Cardiac ventricle fibroblast (primary cell): Measurements from ENCODE around the gene OTOS. TPM values are rescaled to one million over a fixed set of nuclear protein-coding genes. Genes with fewer than 3 reads are reported as not detected.

Source experiments
- total RNA-seq: library from RNA; depleted of rRNA; stranded (reverse); fragments of >200 nt; gene quantifications from 2 replicates; pipeline ENCODE4 v1.2.3, GENCODE V29; 2015

The OTOS gene
- total RNA-seq: not detected in 2 replicates

DNA sequence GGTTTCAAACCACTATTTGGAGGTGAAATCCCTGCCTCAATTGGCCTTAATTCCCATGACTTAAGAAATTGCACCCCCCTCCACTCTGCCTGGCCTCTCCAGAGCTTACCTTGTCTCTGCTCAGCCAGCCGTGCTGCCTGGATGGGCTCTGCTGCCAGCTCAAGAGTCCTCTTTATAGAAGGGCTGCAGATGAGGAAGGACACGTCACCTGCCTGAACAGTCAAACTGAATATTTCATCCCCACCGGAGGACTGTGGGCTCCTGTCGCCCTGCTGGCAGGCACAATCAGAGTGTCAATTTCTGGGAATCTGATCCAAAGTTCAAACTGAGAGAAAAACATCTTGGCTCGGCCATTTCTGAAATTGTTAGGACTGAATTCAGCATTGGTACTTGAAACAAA lies at the start of gene OTOS:
OTOS (minus strand) TSS at position 148 of the 400 bp plus-strand sequence. CDS start 332 bp downstream, outside the sequence.

DNA sequence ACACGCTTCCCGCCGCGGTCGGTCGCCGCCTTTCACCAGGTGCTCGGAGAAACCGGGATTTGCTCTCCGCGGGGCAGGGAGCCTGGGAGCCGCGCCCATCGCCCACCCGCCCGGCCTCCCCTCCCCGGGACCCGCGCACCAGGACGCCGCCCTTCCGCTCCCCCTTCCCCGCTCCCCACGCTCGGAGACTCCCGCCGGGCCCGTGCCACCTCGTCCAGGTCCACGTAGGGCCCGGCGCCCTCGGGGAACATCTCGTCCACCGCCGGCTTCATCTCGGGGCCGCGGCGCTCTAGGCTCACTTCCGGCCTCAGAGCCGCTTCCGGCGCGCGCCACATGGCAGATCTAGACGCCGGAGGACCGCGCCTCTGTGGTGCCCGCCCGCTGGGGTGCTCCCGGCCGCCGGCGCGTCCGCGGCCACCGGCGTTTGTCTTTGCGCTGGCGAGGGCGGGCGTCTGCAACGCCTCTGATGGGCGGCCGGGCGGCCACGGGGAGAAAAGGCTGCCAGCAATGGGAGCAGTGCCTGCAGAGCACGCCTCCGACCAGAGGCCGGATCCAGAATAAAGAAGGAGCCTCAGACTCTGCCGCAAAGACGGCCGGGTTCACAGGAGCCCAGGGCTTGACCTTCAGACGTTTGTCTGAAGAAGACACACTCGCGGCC lies 4.3 kb downstream of the OTOS start, which contains the start of gene COPS9:
COPS9 (minus strand) TSS at position 293 of the 658 bp plus-strand sequence; CDS start at position 272, 21 bp downstream.

Other genes with a start within 250 kb of the OTOS start
- 90.9 and 102 TPM in 2 replicates for gene NDUFA10, start 115.3 kb downstream of the OTOS start, total RNA-seq
- not detected in 2 replicates for gene OR6B2, start 110.2 kb downstream of the OTOS start, total RNA-seq
- not detected in 2 replicates for gene OR6B3, start 87.1 kb downstream of the OTOS start, total RNA-seq
- 144 and 210 TPM in 2 replicates for gene COPS9, start 4.4 kb downstream of the OTOS start, total RNA-seq